Measurements from ENCODE around the gene GPAM. TPM values are rescaled to one million over a fixed set of nuclear protein-coding genes. Genes with fewer than 3 reads are reported as not detected.
"Not testable (repeated sequence)": the region's sequence is repeated elsewhere in the genome, so short reads cannot be mapped to it uniquely, and the experiment has no call there.

Gene GPAM
- total and polyA plus RNA-seq, 9 of the 15 experiments (the other 6 are each of a cell fraction or from before 2014, with no cell fraction given) = 3.5 to 7.5 (median 5.5) TPM

- H3K9me3 ChIP-seq (replicated peaks; ENCODE audit: control insufficient read depth, insufficient read depth, low read depth, low read length); CTCF ChIA-PET (ENCODE audit: low intra/inter-chr PET ratio); H2AFZ ChIP-seq (ENCODE audit: low read depth, low read length); DNase-seq (ENCODE audit: extremely low read depth in 1 of 4, low spot score in 3 of 4); POLR2A ChIA-PET; BruUV-seq (replicated peaks); H3K27me3 ChIP-seq (ENCODE audit: control insufficient read depth in 2 of 2, insufficient read depth in 2 of 2, low read length in 2 of 2); H3K27ac ChIP-seq (ENCODE audit: extremely low read depth, low read depth, low read length); H3K36me3 ChIP-seq (ENCODE audit: control insufficient read depth, insufficient read depth, low read length); H3K79me2 ChIP-seq (ENCODE audit: control insufficient read depth, insufficient read depth, low read length); FAIRE-seq; H4K20me1 ChIP-seq (replicated peaks; ENCODE audit: control insufficient read depth, insufficient read depth, low read length); H3K4me3 ChIP-seq; ATAC-seq; in situ Hi-C loops (cut with MboI); H3K4me1 ChIP-seq (replicated peaks in 1 of 2; ENCODE audit: control insufficient read depth in 2 of 2, insufficient read depth in 2 of 2, low read length in 2 of 2); H3K4me2 ChIP-seq (ENCODE audit: insufficient read depth, low read length); H3K9me1 ChIP-seq (ENCODE audit: control insufficient read depth, insufficient read depth, low read length); intact Hi-C loops (cut with micrococcal nuclease); H3K9ac ChIP-seq (ENCODE audit: insufficient read depth in 1 of 2, low read depth in 2 of 2, low read length in 2 of 2): not testable (repeated sequence)
- no CpG with 5 or more reads among the region's 2 CpGs for WGBS (ENCODE audit: insufficient coverage, low coverage, missing lambda C conversion rate)
Observed at GRCh38 chr10:112109779-112110178, 73.8 kb downstream of the GPAM start.

Other genes with a start within 250 kb of the GPAM start
- not detected in 2 replicates for gene TECTB, start 99.6 kb upstream of the GPAM start, total RNA-seq (2014; rRNA removed)
- not detected in 2 replicates for gene TECTB, start 99.6 kb upstream of the GPAM start, total RNA-seq (2014; rRNA removed; fragmentation: Illumina TruSeq; extraction: Trizol)
- not detected in 2 replicates for gene TECTB, start 99.6 kb upstream of the GPAM start, total RNA-seq (2015; rRNA removed; fragmentation: Illumina TruSeq; extraction: Trizol)
- gene TECTB, start 99.6 kb upstream of the GPAM start, total RNA-seq (2021) = not detected in 2 replicates
- not detected in 2 replicates for gene TECTB, start 99.6 kb upstream of the GPAM start, polyA plus RNA-seq (2011; rRNA removed)
- not detected in 2 replicates for gene TECTB, start 99.6 kb upstream of the GPAM start, polyA plus RNA-seq (2014; fragmentation: Illumina TruSeq; extraction: Trizol)
- not detected for gene TECTB, start 99.6 kb upstream of the GPAM start, polyA plus RNA-seq (2014; fragmentation: Nextera tagmentation; extraction: Ambion mirVana)
- not detected in 2 replicates for gene TECTB, start 99.6 kb upstream of the GPAM start, polyA plus RNA-seq (2014; rRNA removed)
- gene ACSL5, start 190.4 kb upstream of the GPAM start, total RNA-seq (2014; rRNA removed) = 0.45 and 0.54 TPM in 2 replicates
- gene ACSL5, start 190.4 kb upstream of the GPAM start, total RNA-seq (2014; rRNA removed; fragmentation: Illumina TruSeq; extraction: Trizol) = 0.45 and 0.65 TPM in 2 replicates
- gene ACSL5, start 190.4 kb upstream of the GPAM start, total RNA-seq (2015; rRNA removed; fragmentation: Illumina TruSeq; extraction: Trizol) = 1.2 and 1.4 TPM in 2 replicates
- gene ACSL5, start 190.4 kb upstream of the GPAM start, total RNA-seq (2021) = 0.47 and 0.51 TPM in 2 replicates
- gene ACSL5, start 190.4 kb upstream of the GPAM start, polyA plus RNA-seq (2011; rRNA removed) = 0.82 and 1.4 TPM in 2 replicates
- 0.78 and 0.83 TPM in 2 replicates for gene ACSL5, start 190.4 kb upstream of the GPAM start, polyA plus RNA-seq (2014; fragmentation: Illumina TruSeq; extraction: Trizol)
- gene ACSL5, start 190.4 kb upstream of the GPAM start, polyA plus RNA-seq (2014; fragmentation: Nextera tagmentation; extraction: Ambion mirVana) = under 1 TPM; 0.53 to 0.55 TPM
- gene ACSL5, start 190.4 kb upstream of the GPAM start, polyA plus RNA-seq (2014; rRNA removed) = 0.19 and 0.51 TPM in 2 replicates

Measured in K562 (cell line).